BJ (cell line): ENCODE results near the gene NOC2L. TPM values are rescaled to one million over a fixed set of nuclear protein-coding genes. Genes with fewer than 3 reads are reported as not detected.

Experiments used
- CTCF ChIA-PET: fragments of 350-600 bp; formaldehyde crosslinking; extraction: SDS; loops from one replicate; lab custom pipeline; 2021; ENCODE audit warnings: antibody characterized with exemption, inconsistent platforms; lab: Yijun Ruan, JAX
- POLR2A ChIA-PET: fragments of 300-600 bp; sonication (Branson Sonifier 250); formaldehyde crosslinking; extraction: SDS; loops from one replicate; lab custom pipeline; 2021; ENCODE audit warnings: antibody characterized with exemption; lab: Charles Lee
- DNase-seq: peaks from one replicate; pipeline ENCODE4 v3.0.0-alpha.2; 2011; ENCODE audit warnings: low read depth
- H3K27me3 ChIP-seq: 2 replicates; pipeline ENCODE4 v1.6.0; 2011; ENCODE audit warnings: low read length; ENCODE audit not compliant: control insufficient read depth, insufficient read depth
- H3K36me3 ChIP-seq: 2 replicates; pipeline ENCODE4 v1.5.1; 2011; ENCODE audit warnings: low read length; ENCODE audit not compliant: control insufficient read depth, insufficient read depth
- H3K4me3 ChIP-seq: 2 replicates; pipeline ENCODE4 v1.5.1; 2011; ENCODE audit warnings: low read depth, mild to moderate bottlenecking, control low read depth, low read length
- CTCF ChIP-seq: IDR thresholded peaks from 2 replicates; pipeline ENCODE4 v1.5.1; 2011; ENCODE audit warnings: low read depth, mild to moderate bottlenecking, control low read depth, inconsistent platforms, low read length, moderate library complexity; ENCODE audit not compliant: insufficient read depth
- polyA plus RNA-seq: library from polyadenylated mRNA; depleted of rRNA; stranded (reverse); fragments of >200 nt; gene quantifications from 2 replicates; pipeline ENCODE4 v1.2.3, GENCODE V29; 2011

Gene NOC2L
- polyA plus RNA-seq, 1 experiment = 49.7 TPM

- ChIA-PET CTCF (interaction anchor here (0.8 to 2.9 kb wide), 10 partner anchors 8 to 64 kb away, joined by 3 to 28 read pairs (median 4); partner anchors contain the start of gene NOC2L), POLR2A (no interaction called here)
- Histone ChIP-seq H3K4me3 (no peak overlapping the region), H3K27me3 (no peaks in the 10 kb centered on the region), H3K36me3 (no peaks in the 10 kb centered on the region; the same call in 1 of the 2 replicates)
- peak; percentile 70 for TF ChIP-seq CTCF
- DNase-seq = no peak
Observed at GRCh38 chr1:938088-938683, 20.9 kb downstream of the NOC2L start.

- CTCF ChIA-PET = interaction anchor here (0.6 to 2.9 kb wide), 8 partner anchors 8 to 65 kb away, joined by 3 to 28 read pairs (median 4); partner anchors contain the start of gene NOC2L
- Histone ChIP-seq H3K27me3 (no peaks in the 10 kb centered on the region), H3K36me3 (no peaks in the 10 kb centered on the region; the same call in 1 of the 2 replicates), H3K4me3 (no peak overlapping the region)
- POLR2A ChIA-PET = no interaction called here
- TF ChIP-seq CTCF = no peak
- no peak for DNase-seq
Observed at GRCh38 chr1:937521-937920, 21.5 kb downstream of the NOC2L start.

- Histone ChIP-seq H3K27me3 (no peaks in the 10 kb centered on the region), H3K36me3 (no peaks in the 10 kb centered on the region; the same call in 1 of the 2 replicates), H3K4me3 (no peak overlapping the region)
- TF ChIP-seq CTCF = no peak
- DNase-seq = no peak
- ChIA-PET POLR2A (no interaction called here), CTCF (interaction anchor here (0.6 to 2.9 kb wide), 2 partner anchors 32 to 38 kb away, joined by 3 to 28 read pairs; no protein-coding TSS in a partner anchor)
Observed at GRCh38 chr1:936348-937264, 22.4 kb downstream of the NOC2L start.

- H3K27me3 ChIP-seq = no peaks in the 10 kb centered on the region
- no peak for TF ChIP-seq CTCF
- no peak for DNase-seq
- ChIA-PET CTCF (no interaction called here), POLR2A (no interaction called here)
- no peaks in the 10 kb centered on the region; the same call in 1 of the 2 replicates for H3K36me3 ChIP-seq
- no peak overlapping the region for H3K4me3 ChIP-seq
Observed at GRCh38 chr1:935751-936231, 23.3 kb downstream of the NOC2L start.
